Epithelial cell of proximal tubule (primary cell): ENCODE measurements around the gene CTIF. TPM values are rescaled to one million over a fixed set of nuclear protein-coding genes. Genes with fewer than 3 reads are reported as not detected.

ENCODE experiments used
- DNase-seq: peaks from one replicate; pipeline ENCODE4 v3.0.0-alpha.2; 2011; ENCODE audit warnings: low read depth
- H3K4me3 ChIP-seq: 2 replicates; pipeline ENCODE4 v1.5.1; 2011; ENCODE audit warnings: low read depth, mild to moderate bottlenecking, low read length
- CTCF ChIP-seq: conservative IDR thresholded peaks from 2 replicates; pipeline ENCODE4 v1.5.1; 2012; ENCODE audit warnings: low read depth, mild to moderate bottlenecking, low read length
- total RNA-seq: library from RNA; depleted of rRNA; stranded (reverse); fragments of >200 nt; gene quantifications from 2 replicates; pipeline ENCODE4 v1.2.3, GENCODE V29; 2015

Gene CTIF
- total RNA-seq, 1 donor from 2014 or later, result 12.9 TPM

GRCh38 chr18:48533340-48534070 lies 5.3 kb upstream of the CTIF start:
- TF ChIP-seq CTCF, result no peak
- no peak overlapping the region for H3K4me3 ChIP-seq
- DNase-seq, result no peak

- no peak for DNase-seq
Measured at GRCh38 chr18:48534364-48534763, 4.5 kb upstream of the CTIF start.

GRCh38 chr18:48535956-48536355 lies 2.9 kb upstream of the CTIF start:
- no peak for TF ChIP-seq CTCF
- no peak for DNase-seq
- H3K4me3 ChIP-seq, result no peak overlapping the region

More at GRCh38 chr18:48534364-48534763, 4.5 kb upstream of the CTIF start:
- no peak for TF ChIP-seq CTCF
- no peak overlapping the region for H3K4me3 ChIP-seq

GRCh38 chr18:48536516-48536915 lies 2.3 kb upstream of the CTIF start:
- DNase-seq, result no peak
- no peak for TF ChIP-seq CTCF
- no peak overlapping the region for H3K4me3 ChIP-seq

- DNase-seq, result no peak
- H3K4me3 ChIP-seq, result peak overlapping the region; percentile 94
- TF ChIP-seq CTCF, result no peak
Measured at GRCh38 chr18:48539406-48540250, 797 bp downstream of the CTIF start.

GRCh38 chr18:48540251-48541025 lies 1.6 kb downstream of the CTIF start:
- peak overlapping the region; percentile 94 for H3K4me3 ChIP-seq
- TF ChIP-seq CTCF, result no peak
- DNase-seq, result no peak
